Esophagus muscularis mucosa (tissue), 4 donors: Measurements from ENCODE around the gene PRR14.

ENCODE experiments used
- EP300 ChIP-seq: sonication (generic); formaldehyde crosslinking; IDR thresholded peaks from one replicate; pipeline ENCODE4 v1.6.1; 2017; ENCODE audit warnings: antibody characterized with exemption
- POLR2A ChIP-seq: fragments of 450-650 bp; IDR thresholded peaks from one replicate; pipeline ENCODE4 v1.6.1; 2017; ENCODE audit warnings: antibody characterized with exemption, moderate library complexity, mild to moderate bottlenecking, low read depth
- POLR2AphosphoS5 ChIP-seq, 2 donors: sonication (generic); formaldehyde crosslinking; IDR thresholded peaks; one replicate each; pipeline ENCODE4 v1.6.1; 2017; ENCODE audit warnings: antibody characterized with exemption in 2 of 2
- TF ChIP-seq, protein P1 (sequence below), 3 experiments: fragments of 200-600 bp in 2 of 3; fragments of 450-650 bp in 1 of 3; sonication (generic) in 2 of 3; IDR thresholded peaks; one replicate each; pipeline ENCODE4 v1.5.1; 2017 to 2019; ENCODE audit warnings: antibody characterized with exemption in 3 of 3, mild to moderate bottlenecking in 2 of 3, moderate library complexity in 1 of 3

DNA sequence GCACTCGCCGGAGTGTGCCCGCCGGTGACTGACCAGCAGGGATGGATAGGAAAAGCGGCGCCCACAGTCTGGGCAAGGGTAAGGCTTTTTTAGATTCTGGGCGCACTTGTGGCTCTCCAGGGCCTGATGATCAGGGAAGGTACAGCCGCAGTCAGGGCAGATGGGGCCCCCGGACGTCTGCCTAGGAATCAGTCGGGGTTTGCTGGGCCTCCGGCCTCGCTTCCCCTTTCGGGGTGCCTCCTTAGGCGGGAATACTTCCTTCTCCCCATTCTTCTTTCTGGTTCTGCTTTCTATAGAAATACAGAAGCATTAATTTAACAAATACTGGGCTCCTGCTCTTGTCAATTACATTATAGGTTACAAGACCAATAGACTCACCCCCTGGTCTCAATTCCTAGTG, 45.6 kb upstream of the PRR14 start:
- TF ChIP-seq POLR2A (no peak), POLR2AphosphoS5 (IDR thresholded peaks at IDR 0.05) (no peak), EP300 (no peak)
- TF ChIP-seq, protein P1, sequence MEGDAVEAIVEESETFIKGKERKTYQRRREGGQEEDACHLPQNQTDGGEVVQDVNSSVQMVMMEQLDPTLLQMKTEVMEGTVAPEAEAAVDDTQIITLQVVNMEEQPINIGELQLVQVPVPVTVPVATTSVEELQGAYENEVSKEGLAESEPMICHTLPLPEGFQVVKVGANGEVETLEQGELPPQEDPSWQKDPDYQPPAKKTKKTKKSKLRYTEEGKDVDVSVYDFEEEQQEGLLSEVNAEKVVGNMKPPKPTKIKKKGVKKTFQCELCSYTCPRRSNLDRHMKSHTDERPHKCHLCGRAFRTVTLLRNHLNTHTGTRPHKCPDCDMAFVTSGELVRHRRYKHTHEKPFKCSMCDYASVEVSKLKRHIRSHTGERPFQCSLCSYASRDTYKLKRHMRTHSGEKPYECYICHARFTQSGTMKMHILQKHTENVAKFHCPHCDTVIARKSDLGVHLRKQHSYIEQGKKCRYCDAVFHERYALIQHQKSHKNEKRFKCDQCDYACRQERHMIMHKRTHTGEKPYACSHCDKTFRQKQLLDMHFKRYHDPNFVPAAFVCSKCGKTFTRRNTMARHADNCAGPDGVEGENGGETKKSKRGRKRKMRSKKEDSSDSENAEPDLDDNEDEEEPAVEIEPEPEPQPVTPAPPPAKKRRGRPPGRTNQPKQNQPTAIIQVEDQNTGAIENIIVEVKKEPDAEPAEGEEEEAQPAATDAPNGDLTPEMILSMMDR (IDR thresholded peaks at IDR 0.05), result no peak
